Uterus (tissue), 2 donors: Measurements from ENCODE around the gene ADPRHL1.

Experiments used
- POLR2A ChIP-seq, 2 donors: fragments of 450-650 bp; IDR thresholded peaks; one replicate each; pipeline ENCODE4 v1.6.1; 2016; ENCODE audit warnings: antibody characterized with exemption in 2 of 2, mild to moderate bottlenecking in 1 of 2, moderate library complexity in 1 of 2
- TF ChIP-seq, protein P1 (sequence below), 4 experiments: fragments of 200-600 bp in 2 of 4; fragments of 450-650 bp in 2 of 4; sonication (generic) in 2 of 4; IDR thresholded peaks; one replicate each; pipeline ENCODE4 v1.5.1; 2016 to 2019; ENCODE audit warnings: antibody characterized with exemption in 4 of 4, mild to moderate bottlenecking in 2 of 4, moderate library complexity in 1 of 4

GRCh38 chr13:113404366-113404722 is 48.9 kb downstream of the ADPRHL1 start:
- TF ChIP-seq, protein P1, sequence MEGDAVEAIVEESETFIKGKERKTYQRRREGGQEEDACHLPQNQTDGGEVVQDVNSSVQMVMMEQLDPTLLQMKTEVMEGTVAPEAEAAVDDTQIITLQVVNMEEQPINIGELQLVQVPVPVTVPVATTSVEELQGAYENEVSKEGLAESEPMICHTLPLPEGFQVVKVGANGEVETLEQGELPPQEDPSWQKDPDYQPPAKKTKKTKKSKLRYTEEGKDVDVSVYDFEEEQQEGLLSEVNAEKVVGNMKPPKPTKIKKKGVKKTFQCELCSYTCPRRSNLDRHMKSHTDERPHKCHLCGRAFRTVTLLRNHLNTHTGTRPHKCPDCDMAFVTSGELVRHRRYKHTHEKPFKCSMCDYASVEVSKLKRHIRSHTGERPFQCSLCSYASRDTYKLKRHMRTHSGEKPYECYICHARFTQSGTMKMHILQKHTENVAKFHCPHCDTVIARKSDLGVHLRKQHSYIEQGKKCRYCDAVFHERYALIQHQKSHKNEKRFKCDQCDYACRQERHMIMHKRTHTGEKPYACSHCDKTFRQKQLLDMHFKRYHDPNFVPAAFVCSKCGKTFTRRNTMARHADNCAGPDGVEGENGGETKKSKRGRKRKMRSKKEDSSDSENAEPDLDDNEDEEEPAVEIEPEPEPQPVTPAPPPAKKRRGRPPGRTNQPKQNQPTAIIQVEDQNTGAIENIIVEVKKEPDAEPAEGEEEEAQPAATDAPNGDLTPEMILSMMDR (IDR thresholded peaks at IDR 0.05), result no peak
- no peak for TF ChIP-seq POLR2A (IDR thresholded peaks at IDR 0.05)
